Small intestine (tissue), 7 donors: Measurements from ENCODE around the gene RNASE8. TPM values are rescaled to one million over a fixed set of nuclear protein-coding genes. Genes with fewer than 3 reads are reported as not detected.

Experiments
- DNase-seq, 2 donors: peaks; one replicate each; pipeline versions ENCODE4 v3.0.0 to v3.0.0-alpha.2; 2013
- FAIRE-seq: peaks from 2 replicates; lab custom pipeline; 2012; peaks lifted over from hg19 to GRCh38; lab: Jason Lieb, UNC
- H3K27ac ChIP-seq, 3 donors: one replicate each; pipeline ENCODE4 v1.5.1; 2013; ENCODE audit warnings: low read length in 2 of 3, mild to moderate bottlenecking in 2 of 3, control low read depth in 1 of 3, inconsistent platforms in 1 of 3, low read depth in 1 of 3, moderate library complexity in 1 of 3
- H3K27me3 ChIP-seq, 3 donors: one replicate each; pipeline ENCODE4 v1.6.1; 2013; ENCODE audit warnings: low read length in 3 of 3, inconsistent platforms in 1 of 3; ENCODE audit not compliant: control insufficient read depth in 3 of 3, insufficient read depth in 3 of 3
- H3K36me3 ChIP-seq, 3 donors: one replicate each; pipeline ENCODE4 v1.6.1; 2013; ENCODE audit warnings: low read length in 3 of 3, inconsistent platforms in 1 of 3, low read depth in 1 of 3, mild to moderate bottlenecking in 1 of 3, moderate library complexity in 1 of 3; ENCODE audit not compliant: control insufficient read depth in 3 of 3, insufficient read depth in 2 of 3
- H3K4me1 ChIP-seq, 3 donors: one replicate each; pipeline ENCODE4 v1.6.1; 2013; ENCODE audit warnings: low read length in 2 of 3, inconsistent platforms in 1 of 3, low read depth in 1 of 3, mild to moderate bottlenecking in 1 of 3, moderate library complexity in 1 of 3; ENCODE audit not compliant: control insufficient read depth in 3 of 3, insufficient read depth in 2 of 3
- H3K4me3 ChIP-seq, 3 donors: one replicate each; pipeline ENCODE4 v1.5.1; 2013; ENCODE audit warnings: low read length in 3 of 3, control low read depth in 1 of 3, inconsistent platforms in 1 of 3, low read depth in 1 of 3, mild to moderate bottlenecking in 1 of 3, moderate library complexity in 1 of 3
- H3K9me3 ChIP-seq, 2 donors: one replicate each; pipeline ENCODE4 v1.6.1; 2013; ENCODE audit warnings: low read depth in 1 of 2, low read length in 1 of 2; ENCODE audit not compliant: control insufficient read depth in 2 of 2, insufficient read depth in 1 of 2
- WGBS, 3 donors: extraction: QIAGEN DNeasy Blood & Tissue Kit; methylation state at CpG; one replicate each; pipeline ENCODE4 v1.1.7; 2013; 5-methylcytosine and 5-hydroxymethylcytosine counted together
- polyA plus RNA-seq, 4 donors: library from polyadenylated mRNA; stranded (reverse) in 3 of 4; unstranded in 1 of 4; fragments of 200-250 nt in 3 of 4; fragments of 120-200 nt in 1 of 4; gene quantifications; one replicate each; pipeline versions ENCODE4 v1.2.1 to v1.2.3, GENCODE V29; 2013
- donor health status: healthy with polysubstance abuse.
- donor health status: control.
- donor health status: control.
- donor health status: Bipolar disorder and iron deficiency.
- donor health status: healthy.

Gene RNASE8
- polyA plus RNA-seq, 4 donors, result not detected

GRCh38 chr14:21060614-21061346 lies 3.2 kb downstream of the RNASE8 start:
- Histone ChIP-seq H3K4me3 (no peak overlapping the region), H3K4me1 (peaks cover 0 to 7% (median 0%) of the 10 kb centered on the region in 3 donors), H3K36me3 (no peaks in the 10 kb centered on the region), H3K9me3 (no peaks in the 10 kb centered on the region), H3K27ac (peak overlapping the region in 1 of 3 donors; percentile 27), H3K27me3 (no peaks in the 10 kb centered on the region)
- WGBS, 3 donors, result 28 to 66% (median 42%) methylated on average over 13 of the region's 13 CpGs
- FAIRE-seq, result no peak
- peak in 1 of 2 donors; percentile 31 for DNase-seq

GRCh38 chr14:21061347-21061668 lies 3.7 kb downstream of the RNASE8 start:
- no peak for DNase-seq
- Histone ChIP-seq H3K27ac (peak overlapping the region in 1 of 3 donors; percentile 27), H3K4me3 (no peak overlapping the region), H3K27me3 (no peaks in the 10 kb centered on the region), H3K36me3 (no peaks in the 10 kb centered on the region), H3K9me3 (no peaks in the 10 kb centered on the region), H3K4me1 (peaks cover 0 to 3% (median 0%) of the 10 kb centered on the region in 3 donors)
- no peak for FAIRE-seq
- 73 to 85% (median 77%) methylated on average over 3 of the region's 3 CpGs for WGBS, 3 donors

GRCh38 chr14:21063479-21063878 lies 5.9 kb downstream of the RNASE8 start:
- H3K4me1 ChIP-seq, result peaks cover 0 to 4% (median 0%) of the 10 kb centered on the region in 3 donors
- FAIRE-seq (no peak), DNase-seq (no peak)
- H3K9me3 ChIP-seq, result no peaks in the 10 kb centered on the region
- no peak overlapping the region for H3K27ac ChIP-seq
- no peaks in the 10 kb centered on the region for H3K27me3 ChIP-seq
- 71 to 86% (median 83%) methylated on average over 3 of the region's 3 CpGs for WGBS, 3 donors
- no peak overlapping the region for H3K4me3 ChIP-seq
- H3K36me3 ChIP-seq, result no peaks in the 10 kb centered on the region

GRCh38 chr14:21066882-21067502 lies 9.4 kb downstream of the RNASE8 start:
- Histone ChIP-seq H3K9me3 (no peaks in the 10 kb centered on the region), H3K4me3 (no peak overlapping the region), H3K27ac (no peak overlapping the region), H3K36me3 (no peaks in the 10 kb centered on the region), H3K27me3 (peaks cover 0 to 11% (median 0%) of the 10 kb centered on the region in 3 donors), H3K4me1 (peaks cover 0 to 18% (median 4%) of the 10 kb centered on the region in 3 donors)
- DNase-seq (no peak), FAIRE-seq (no peak)
- 59 to 76% (median 68%) methylated on average over 7 of the region's 7 CpGs for WGBS, 3 donors

GRCh38 chr14:21068521-21069387 lies 11.1 kb downstream of the RNASE8 start:
- no peak for FAIRE-seq

GRCh38 chr14:21069388-21070082 lies 11.9 kb downstream of the RNASE8 start:
- Histone ChIP-seq H3K36me3 (peaks cover 0 to 18% (median 0%) of the 10 kb centered on the region in 3 donors), H3K4me3 (peak overlapping the region; percentile 36 to 68 (median 62)), H3K27me3 (peaks cover 0 to 11% (median 0%) of the 10 kb centered on the region in 3 donors), H3K27ac (peak overlapping the region in 2 of 3 donors; percentile 53 to 85), H3K4me1 (peaks cover 0 to 14% (median 4%) of the 10 kb centered on the region in 3 donors), H3K9me3 (no peaks in the 10 kb centered on the region)
- peak in 1 of 2 donors; percentile 60 for DNase-seq
- FAIRE-seq, result no peak
- WGBS, 3 donors, result 2 to 5% (median 2%) methylated on average over 31 to 40 of the region's 40 CpGs

More at GRCh38 chr14:21068521-21069387, 11.1 kb downstream of the RNASE8 start:
- DNase-seq, result peak; percentile 68 to 75
- Histone ChIP-seq H3K4me1 (peaks cover 0 to 14% (median 4%) of the 10 kb centered on the region in 3 donors), H3K4me3 (peak overlapping the region in 2 of 3 donors; percentile 0 to 62), H3K9me3 (no peaks in the 10 kb centered on the region), H3K27ac (peak overlapping the region in 2 of 3 donors; percentile 53 to 85), H3K36me3 (peaks cover 0 to 10% (median 0%) of the 10 kb centered on the region in 3 donors), H3K27me3 (peaks cover 0 to 11% (median 0%) of the 10 kb centered on the region in 3 donors)
- WGBS, 3 donors, result 3 to 4% (median 3%) methylated on average over 39 to 45 of the region's 45 CpGs

GRCh38 chr14:21070083-21070609 lies 12.5 kb downstream of the RNASE8 start, which contains the start of gene ARHGEF40:
Gene ARHGEF40, plus strand, starts transcription at chr14:21070304. Its CDS starts 93 bp downstream, at chr14:21070397.
- WGBS, 3 donors, result 0 to 1% (median 0%) methylated on average over 19 to 63 of the region's 63 CpGs

More at GRCh38 chr14:21070083-21070609, 12.5 kb downstream of the RNASE8 start, which contains the start of gene ARHGEF40:
- Histone ChIP-seq H3K4me1 (peaks cover 0 to 14% (median 4%) of the 10 kb centered on the region in 3 donors), H3K27ac (peak within 1 kb of the TSS; percentile 57 to 88 (median 85)), H3K9me3 (no peaks in the 10 kb centered on the region), H3K36me3 (peaks cover 0 to 24% (median 2%) of the 10 kb centered on the region in 3 donors), H3K27me3 (peaks cover 0 to 11% (median 0%) of the 10 kb centered on the region in 3 donors), H3K4me3 (peak within 1 kb of the TSS; percentile 67 to 85 (median 68))
- FAIRE-seq, result no peak
- DNase-seq, result peak; percentile 37 to 73
